Small intestine (tissue), 7 donors: ENCODE data around the gene AJAP1. TPM values are rescaled to one million over a fixed set of nuclear protein-coding genes. Genes with fewer than 3 reads are reported as not detected.

ENCODE experiments used
- DNase-seq, 2 donors: peaks; one replicate each; pipeline versions ENCODE4 v3.0.0 to v3.0.0-alpha.2; 2013
- FAIRE-seq: peaks from 2 replicates; lab custom pipeline; 2012; peaks lifted over from hg19 to GRCh38; lab: Jason Lieb, UNC
- H3K27ac ChIP-seq, 3 donors: one replicate each; pipeline ENCODE4 v1.5.1; 2013; ENCODE audit warnings: low read length in 2 of 3, mild to moderate bottlenecking in 2 of 3, control low read depth in 1 of 3, inconsistent platforms in 1 of 3, low read depth in 1 of 3, moderate library complexity in 1 of 3
- H3K27me3 ChIP-seq, 3 donors: one replicate each; pipeline ENCODE4 v1.6.1; 2013; ENCODE audit warnings: low read length in 3 of 3, inconsistent platforms in 1 of 3; ENCODE audit not compliant: control insufficient read depth in 3 of 3, insufficient read depth in 3 of 3
- H3K36me3 ChIP-seq, 3 donors: one replicate each; pipeline ENCODE4 v1.6.1; 2013; ENCODE audit warnings: low read length in 3 of 3, inconsistent platforms in 1 of 3, low read depth in 1 of 3, mild to moderate bottlenecking in 1 of 3, moderate library complexity in 1 of 3; ENCODE audit not compliant: control insufficient read depth in 3 of 3, insufficient read depth in 2 of 3
- H3K4me1 ChIP-seq, 3 donors: one replicate each; pipeline ENCODE4 v1.6.1; 2013; ENCODE audit warnings: low read length in 2 of 3, inconsistent platforms in 1 of 3, low read depth in 1 of 3, mild to moderate bottlenecking in 1 of 3, moderate library complexity in 1 of 3; ENCODE audit not compliant: control insufficient read depth in 3 of 3, insufficient read depth in 2 of 3
- H3K4me3 ChIP-seq, 3 donors: one replicate each; pipeline ENCODE4 v1.5.1; 2013; ENCODE audit warnings: low read length in 3 of 3, control low read depth in 1 of 3, inconsistent platforms in 1 of 3, low read depth in 1 of 3, mild to moderate bottlenecking in 1 of 3, moderate library complexity in 1 of 3
- H3K9me3 ChIP-seq, 2 donors: one replicate each; pipeline ENCODE4 v1.6.1; 2013; ENCODE audit warnings: low read depth in 1 of 2, low read length in 1 of 2; ENCODE audit not compliant: control insufficient read depth in 2 of 2, insufficient read depth in 1 of 2
- WGBS, 3 donors: extraction: QIAGEN DNeasy Blood & Tissue Kit; methylation state at CpG; one replicate each; pipeline ENCODE4 v1.1.7; 2013; 5-methylcytosine and 5-hydroxymethylcytosine counted together
- polyA plus RNA-seq, 4 donors: library from polyadenylated mRNA; stranded (reverse) in 3 of 4; unstranded in 1 of 4; fragments of 200-250 nt in 3 of 4; fragments of 120-200 nt in 1 of 4; gene quantifications; one replicate each; pipeline versions ENCODE4 v1.2.1 to v1.2.3, GENCODE V29; 2013
- donor health status: healthy with polysubstance abuse.
- donor health status: control.
- donor health status: control.
- donor health status: Bipolar disorder and iron deficiency.
- donor health status: healthy.

The AJAP1 gene
- polyA plus RNA-seq, 4 donors, result 0.13 to 0.27 (median 0.27) TPM; not detected in 1

- Histone ChIP-seq H3K36me3 (no peaks in the 10 kb centered on the region), H3K4me3 (no peak overlapping the region), H3K27me3 (no peaks in the 10 kb centered on the region), H3K27ac (no peak overlapping the region), H3K4me1 (no peaks in the 10 kb centered on the region), H3K9me3 (no peaks in the 10 kb centered on the region)
- DNase-seq, result no peak
- FAIRE-seq, result no peak
- WGBS, 3 donors, result 78 to 92% (median 82%) methylated on average over 6 of the region's 6 CpGs
These were observed 114.1 kb downstream of the AJAP1 start for GRCh38 chr1:4768553-4768952.

- 71 to 85% (median 79%) methylated on average over 17 to 18 of the region's 18 CpGs for WGBS, 3 donors
These were observed 115.3 kb downstream of the AJAP1 start for GRCh38 chr1:4769516-4770280.

GRCh38 chr1:4770713-4771112, 116.3 kb downstream of the AJAP1 start:
- Histone ChIP-seq H3K4me3 (no peak overlapping the region), H3K9me3 (no peaks in the 10 kb centered on the region), H3K27ac (no peak overlapping the region), H3K36me3 (no peaks in the 10 kb centered on the region), H3K4me1 (no peaks in the 10 kb centered on the region), H3K27me3 (no peaks in the 10 kb centered on the region)
- WGBS, 3 donors, result 27 to 47% (median 38%) methylated on average over 8 of the region's 8 CpGs
- DNase-seq, result no peak
- FAIRE-seq, result no peak

More at GRCh38 chr1:4769516-4770280, 115.3 kb downstream of the AJAP1 start:
- no peak for DNase-seq
- no peak overlapping the region for H3K27ac ChIP-seq
- no peaks in the 10 kb centered on the region for H3K4me1 ChIP-seq
- H3K27me3 ChIP-seq, result no peaks in the 10 kb centered on the region
- no peaks in the 10 kb centered on the region for H3K9me3 ChIP-seq
- no peak overlapping the region for H3K4me3 ChIP-seq
- H3K36me3 ChIP-seq, result no peaks in the 10 kb centered on the region
- no peak for FAIRE-seq

- Histone ChIP-seq H3K27ac (no peak overlapping the region), H3K4me1 (no peaks in the 10 kb centered on the region), H3K36me3 (no peaks in the 10 kb centered on the region), H3K27me3 (no peaks in the 10 kb centered on the region), H3K9me3 (no peaks in the 10 kb centered on the region), H3K4me3 (no peak overlapping the region)
- 70 to 78% (median 76%) methylated on average over 11 to 13 of the region's 13 CpGs for WGBS, 3 donors
- DNase-seq, result no peak
- FAIRE-seq, result no peak
These were observed 116.9 kb downstream of the AJAP1 start for GRCh38 chr1:4771267-4771666.

- FAIRE-seq (no peak), DNase-seq (no peak)
- Histone ChIP-seq H3K27ac (no peak overlapping the region), H3K4me1 (no peaks in the 10 kb centered on the region), H3K27me3 (no peaks in the 10 kb centered on the region), H3K4me3 (no peak overlapping the region), H3K36me3 (no peaks in the 10 kb centered on the region), H3K9me3 (no peaks in the 10 kb centered on the region)
- 81 to 87% (median 83%) methylated on average over 8 of the region's 8 CpGs for WGBS, 3 donors
These were observed 117.3 kb downstream of the AJAP1 start for GRCh38 chr1:4771721-4772120.

GRCh38 chr1:4772294-4773010, 118.0 kb downstream of the AJAP1 start:
- H3K36me3 ChIP-seq, result no peaks in the 10 kb centered on the region
- DNase-seq, result no peak
- no peaks in the 10 kb centered on the region for H3K27me3 ChIP-seq
- no peak for FAIRE-seq
- no peak overlapping the region for H3K27ac ChIP-seq
- 79 to 83% (median 80%) methylated on average over 36 to 37 of the region's 37 CpGs for WGBS, 3 donors
- H3K4me1 ChIP-seq, result no peaks in the 10 kb centered on the region
- H3K4me3 ChIP-seq, result no peak overlapping the region
- H3K9me3 ChIP-seq, result no peaks in the 10 kb centered on the region

- DNase-seq (no peak), FAIRE-seq (no peak)
- Histone ChIP-seq H3K4me3 (no peak overlapping the region), H3K27me3 (no peaks in the 10 kb centered on the region), H3K36me3 (no peaks in the 10 kb centered on the region), H3K9me3 (no peaks in the 10 kb centered on the region), H3K27ac (no peak overlapping the region), H3K4me1 (no peaks in the 10 kb centered on the region)
- WGBS, 3 donors, result 41 to 59% (median 53%) methylated on average over 7 of the region's 7 CpGs
These were observed 118.8 kb downstream of the AJAP1 start for GRCh38 chr1:4773226-4773625.

- no peaks in the 10 kb centered on the region for H3K27me3 ChIP-seq
- 62 to 74% (median 65%) methylated on average over 9 of the region's 9 CpGs for WGBS, 3 donors
- no peaks in the 10 kb centered on the region for H3K4me1 ChIP-seq
- no peak overlapping the region for H3K27ac ChIP-seq
- H3K4me3 ChIP-seq, result no peak overlapping the region
- H3K36me3 ChIP-seq, result no peaks in the 10 kb centered on the region
- no peak for DNase-seq
- H3K9me3 ChIP-seq, result no peaks in the 10 kb centered on the region
- FAIRE-seq, result no peak
These were observed 121.1 kb downstream of the AJAP1 start for GRCh38 chr1:4775506-4775905.
